BJ (cell line): ENCODE measurements around the gene SPTLC3. TPM values are rescaled to one million over a fixed set of nuclear protein-coding genes. Genes with fewer than 3 reads are reported as not detected.

ENCODE experiments used
- CTCF ChIA-PET: fragments of 350-600 bp; formaldehyde crosslinking; extraction: SDS; loops from one replicate; lab custom pipeline; 2021; ENCODE audit warnings: antibody characterized with exemption, inconsistent platforms; lab: Yijun Ruan, JAX
- POLR2A ChIA-PET: fragments of 300-600 bp; sonication (Branson Sonifier 250); formaldehyde crosslinking; extraction: SDS; loops from one replicate; lab custom pipeline; 2021; ENCODE audit warnings: antibody characterized with exemption; lab: Charles Lee
- DNase-seq: peaks from one replicate; pipeline ENCODE4 v3.0.0-alpha.2; 2011; ENCODE audit warnings: low read depth
- H3K27me3 ChIP-seq: 2 replicates; pipeline ENCODE4 v1.6.0; 2011; ENCODE audit warnings: low read length; ENCODE audit not compliant: control insufficient read depth, insufficient read depth
- H3K36me3 ChIP-seq: 2 replicates; pipeline ENCODE4 v1.5.1; 2011; ENCODE audit warnings: low read length; ENCODE audit not compliant: control insufficient read depth, insufficient read depth
- H3K4me3 ChIP-seq: 2 replicates; pipeline ENCODE4 v1.5.1; 2011; ENCODE audit warnings: low read depth, mild to moderate bottlenecking, control low read depth, low read length
- CTCF ChIP-seq: IDR thresholded peaks from 2 replicates; pipeline ENCODE4 v1.5.1; 2011; ENCODE audit warnings: low read depth, mild to moderate bottlenecking, control low read depth, inconsistent platforms, low read length, moderate library complexity; ENCODE audit not compliant: insufficient read depth
- polyA plus RNA-seq: library from polyadenylated mRNA; depleted of rRNA; stranded (reverse); fragments of >200 nt; gene quantifications from 2 replicates; pipeline ENCODE4 v1.2.3, GENCODE V29; 2011

SPTLC3 gene
- polyA plus RNA-seq, 1 experiment: 0.27 TPM

- ChIA-PET CTCF (interaction anchor here (0.6 to 3.2 kb wide), 8 partner anchors 14 to 648 kb away, joined by 3 to 30 read pairs (median 5); no protein-coding TSS in a partner anchor), POLR2A (no interaction called here)
- no peak for DNase-seq
- no peaks in the 10 kb centered on the region for H3K36me3 ChIP-seq
- no peak for TF ChIP-seq CTCF
- H3K27me3 ChIP-seq: peaks cover 2% of the 10 kb centered on the region
- no peak overlapping the region for H3K4me3 ChIP-seq
Observed at GRCh38 chr20:13105039-13105438, 96.3 kb downstream of the SPTLC3 start.

GRCh38 chr20:13105864-13106457, 97.2 kb downstream of the SPTLC3 start:
- TF ChIP-seq CTCF: peak; percentile 66
- POLR2A ChIA-PET: no interaction called here
- DNase-seq: no peak
- CTCF ChIA-PET: interaction anchor here (2.7 to 3.2 kb wide), 2 partner anchors 137 to 181 kb away, joined by 21 to 30 read pairs; no protein-coding TSS in a partner anchor
- Histone ChIP-seq H3K36me3 (no peaks in the 10 kb centered on the region), H3K27me3 (peaks cover 2% of the 10 kb centered on the region), H3K4me3 (no peak overlapping the region)

- ChIA-PET CTCF (interaction anchor here (0.9 to 3.7 kb wide), 8 partner anchors 9 to 184 kb away, joined by 3 to 15 read pairs (median 4); no protein-coding TSS in a partner anchor), POLR2A (no interaction called here)
- no peaks in the 10 kb centered on the region for H3K36me3 ChIP-seq
- H3K27me3 ChIP-seq: peaks cover 2% of the 10 kb centered on the region
- DNase-seq: no peak
- no peak for TF ChIP-seq CTCF
- no peak overlapping the region for H3K4me3 ChIP-seq
Observed at GRCh38 chr20:13109658-13110057, 100.9 kb downstream of the SPTLC3 start.

- no peak for DNase-seq
- no peak for TF ChIP-seq CTCF
- POLR2A ChIA-PET: no interaction called here
- CTCF ChIA-PET: interaction anchor here (0.7 to 3.7 kb wide), 3 partner anchors 140 to 192 kb away, joined by 3 to 15 read pairs (median 7); no protein-coding TSS in a partner anchor
- no peaks in the 10 kb centered on the region for H3K36me3 ChIP-seq
- H3K27me3 ChIP-seq: peaks cover 2% of the 10 kb centered on the region
- no peak overlapping the region for H3K4me3 ChIP-seq
Observed at GRCh38 chr20:13110796-13111195, 102.0 kb downstream of the SPTLC3 start.

- Histone ChIP-seq H3K36me3 (no peaks in the 10 kb centered on the region), H3K27me3 (peaks cover 2% of the 10 kb centered on the region), H3K4me3 (no peak overlapping the region)
- no peak for DNase-seq
- TF ChIP-seq CTCF: no peak
- ChIA-PET POLR2A (no interaction called here), CTCF (interaction anchor here (0.7 to 3.7 kb wide), 4 partner anchors 141 to 192 kb away, joined by 3 to 15 read pairs (median 5); no protein-coding TSS in a partner anchor)
Observed at GRCh38 chr20:13111249-13111911, 102.6 kb downstream of the SPTLC3 start.
